ENCODE results near the gene APC.
"Not testable (repeated sequence)": the region's sequence is repeated elsewhere in the genome, so short reads cannot be mapped to it uniquely, and the experiment has no call there.

Gene APC

DNA sequence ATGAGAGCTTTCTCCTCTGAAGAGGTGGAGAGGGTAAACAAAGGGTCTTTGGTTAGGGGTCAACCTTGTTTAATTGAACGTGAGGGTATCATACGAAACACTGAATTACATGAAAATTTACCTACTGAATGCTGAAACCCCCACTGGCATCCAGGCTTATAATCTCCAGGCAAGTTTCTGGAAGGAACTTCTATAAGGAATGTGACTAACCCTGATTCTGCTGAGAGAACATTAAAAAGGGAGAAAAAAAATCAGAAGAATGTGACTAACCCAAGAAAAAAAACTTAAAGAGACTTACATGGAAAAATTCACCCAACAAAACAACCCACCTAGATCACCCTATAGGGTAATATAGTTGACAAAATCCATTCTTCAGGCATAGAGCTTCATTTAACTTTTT is 55.5 kb downstream of the APC start:
- DNase-seq, result no peak

DNA sequence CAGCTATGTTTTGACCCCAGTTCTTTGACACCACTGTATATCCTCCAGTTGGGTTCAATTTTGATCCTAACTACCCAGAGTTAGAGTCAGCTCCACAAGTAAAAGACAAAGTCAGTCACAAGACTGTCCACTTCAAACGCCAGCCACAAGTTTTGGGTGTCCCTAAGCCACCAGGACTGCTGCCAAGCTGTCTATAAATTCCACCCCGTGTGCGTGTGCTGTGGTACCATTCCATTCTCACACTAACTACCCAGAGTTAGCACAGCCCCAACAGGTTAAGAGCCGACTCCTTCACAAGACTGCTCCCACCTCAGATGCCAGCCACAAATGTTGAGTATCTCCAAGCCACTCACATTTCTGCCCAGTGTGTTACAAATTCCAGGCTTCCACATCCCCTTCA is 56.7 kb downstream of the APC start:
- DNase-seq, result no peak

DNA sequence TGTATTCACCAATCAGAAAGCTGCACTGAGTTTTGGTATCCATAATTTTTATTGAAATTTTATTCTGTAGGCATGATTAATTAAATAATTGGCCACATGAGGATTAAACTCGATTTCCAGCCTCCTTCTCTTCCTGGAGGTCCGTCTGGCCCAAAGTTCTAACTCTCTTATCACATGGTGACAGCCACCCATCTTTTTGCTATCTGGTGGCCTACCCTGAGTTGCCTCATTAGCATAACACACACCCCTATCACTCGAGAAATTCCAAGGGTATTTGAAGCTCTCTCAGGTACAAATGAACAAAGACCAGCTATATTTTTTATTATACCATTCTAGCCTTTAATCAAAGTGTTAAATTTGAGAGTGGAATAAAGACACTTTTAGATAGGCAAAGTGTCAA is 57.7 kb downstream of the APC start:
- DNase-seq, result no peak

DNA sequence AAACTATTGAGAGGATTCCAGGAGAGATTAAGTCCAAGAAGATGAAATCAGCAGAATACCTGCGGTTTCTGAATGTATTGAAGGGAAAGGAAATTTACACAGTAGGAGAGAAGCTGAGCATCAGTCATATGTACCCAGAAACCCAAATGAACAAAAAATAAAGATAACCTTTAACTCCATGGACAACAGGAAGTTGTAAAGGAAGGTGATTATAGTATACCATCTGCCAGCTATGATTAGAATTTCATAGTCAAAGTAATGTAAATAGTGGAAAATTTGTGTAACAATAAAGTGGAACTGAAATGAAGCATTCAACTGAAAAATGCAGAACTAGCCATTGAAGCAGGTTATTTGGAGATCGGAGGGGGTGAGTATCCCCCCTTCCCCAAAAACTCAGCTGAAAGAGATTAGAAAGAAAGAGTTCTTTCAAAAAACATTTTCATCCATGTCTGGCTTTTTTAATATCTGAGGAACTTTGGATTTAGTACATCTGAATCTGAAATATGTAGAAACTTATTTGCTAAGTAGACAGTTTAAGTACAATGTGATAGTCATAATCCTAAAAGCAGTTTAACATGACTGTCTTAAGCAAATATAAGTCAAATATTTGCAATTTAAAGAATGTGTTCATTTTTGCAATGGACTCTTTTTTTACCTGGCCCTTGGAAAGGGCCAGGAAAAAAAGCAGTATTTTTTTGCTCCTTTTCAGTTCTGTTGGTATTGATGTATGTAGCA is 58.4 kb downstream of the APC start:
- no peak for DNase-seq

DNA sequence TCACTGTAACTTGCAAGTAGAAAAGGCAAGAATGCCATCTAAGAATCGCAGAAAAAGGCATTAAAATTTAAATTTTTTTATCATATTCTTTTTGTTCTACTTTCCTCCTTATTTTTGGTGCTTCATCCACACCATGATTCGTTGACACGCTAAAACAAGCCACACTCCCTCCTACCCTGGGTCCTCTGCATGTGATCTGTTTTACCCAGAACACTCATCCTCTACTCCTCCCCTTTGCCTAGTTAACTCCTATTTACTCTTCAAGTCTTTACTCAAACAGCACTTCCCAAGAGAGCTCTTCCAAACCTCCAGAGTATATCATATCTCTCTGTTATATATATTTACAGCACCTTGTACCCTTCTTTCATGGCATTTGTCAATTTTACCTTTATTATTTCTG is 62.0 kb downstream of the APC start:
- no peak for DNase-seq

DNA sequence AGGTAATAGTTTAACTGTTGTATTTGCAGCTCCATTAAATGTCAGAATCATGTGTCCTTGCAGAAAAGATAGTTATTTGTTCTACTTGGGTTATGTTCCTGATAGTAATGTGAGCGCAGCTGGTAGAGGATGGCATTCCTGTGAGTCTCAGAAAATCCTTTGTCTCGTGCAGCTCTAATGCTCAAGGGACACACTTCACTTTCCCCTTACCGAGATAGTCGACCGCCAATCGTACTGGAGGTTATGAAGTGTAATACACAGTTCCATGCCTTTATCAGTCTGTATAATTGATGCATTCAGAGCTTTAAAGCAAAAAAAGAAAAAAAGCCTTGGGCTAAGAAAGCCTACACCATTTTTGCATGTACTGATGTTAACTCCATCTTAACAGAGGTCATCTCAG is 63.2 kb downstream of the APC start:
- DNase-seq, result no peak

DNA sequence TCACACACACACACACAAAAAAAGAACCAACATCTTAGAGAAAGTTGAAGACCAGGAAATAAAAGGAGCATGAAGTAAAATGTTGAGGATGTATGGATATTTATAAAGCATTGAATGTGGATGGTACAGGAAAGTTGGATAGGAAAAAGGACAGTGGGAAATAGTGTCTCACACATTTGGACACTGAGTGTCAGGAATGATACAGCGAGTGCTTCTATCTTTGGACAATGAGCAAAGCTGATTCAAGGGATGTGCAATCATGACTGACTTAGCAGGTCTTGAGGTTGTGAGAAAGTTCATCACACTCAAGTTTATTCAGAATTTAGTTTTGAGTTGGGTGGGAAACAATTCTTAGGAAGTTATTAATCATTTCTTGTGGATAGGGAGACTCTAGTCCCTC is 73.3 kb downstream of the APC start:
- DNase-seq, result no peak

DNA sequence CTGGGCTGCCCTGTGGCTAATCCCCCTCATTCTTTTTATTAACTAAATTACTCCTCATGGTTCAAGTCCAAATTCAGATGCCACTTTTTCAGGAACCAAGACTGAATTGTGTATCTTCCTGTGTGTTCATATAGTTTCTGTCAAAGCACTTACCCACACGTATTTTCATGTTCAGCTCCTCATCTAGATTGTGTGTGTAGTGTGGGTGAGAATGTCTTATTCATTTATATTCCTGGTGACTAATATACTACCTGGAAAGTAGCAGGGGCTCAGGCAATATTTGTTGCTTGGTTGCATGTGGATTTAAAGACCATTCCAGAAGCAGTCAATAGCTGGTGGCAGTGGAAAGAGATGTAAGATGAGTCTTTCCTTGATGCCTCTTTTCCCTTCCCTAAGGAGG is 74.9 kb downstream of the APC start:
- peak; percentile 2 for DNase-seq

DNA sequence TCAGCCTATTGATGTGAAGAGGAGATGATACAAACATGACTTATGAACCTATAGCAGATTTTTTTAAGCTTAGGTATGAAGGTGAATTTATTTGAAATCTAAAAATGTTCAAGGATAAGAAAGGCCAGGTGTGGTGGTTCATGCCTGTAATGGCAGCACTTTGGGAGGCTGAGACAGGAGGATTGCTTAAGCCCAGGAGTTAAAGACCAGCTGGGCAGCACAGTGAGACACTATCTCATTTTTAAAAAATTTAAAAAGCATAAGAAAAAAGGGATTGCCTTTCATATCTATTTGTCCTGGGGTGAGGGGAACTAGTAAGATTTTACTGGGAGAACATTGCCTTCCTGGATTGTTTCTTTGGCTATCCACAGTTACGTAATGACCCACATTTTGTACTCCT is 82.6 kb downstream of the APC start:
- no peak for DNase-seq

DNA sequence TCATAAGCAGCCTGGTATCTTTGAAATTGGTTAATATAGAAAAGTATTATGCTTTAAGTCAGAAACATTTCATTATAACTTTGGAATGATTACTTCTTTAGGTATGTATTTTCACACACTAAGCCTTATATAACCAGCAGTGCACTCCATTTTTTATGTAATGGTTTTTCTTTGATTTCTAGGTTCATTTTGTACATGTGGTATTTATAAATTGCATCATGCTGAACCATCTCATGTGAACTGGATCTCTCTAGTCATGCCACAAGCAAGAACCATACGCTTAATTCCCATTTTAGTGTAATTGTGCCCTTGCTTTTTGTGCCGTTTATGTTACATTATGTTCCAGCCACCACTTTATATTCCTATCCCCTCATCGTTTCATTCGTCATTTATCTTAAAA is 84.8 kb downstream of the APC start:
- DNase-seq, result no peak

DNA sequence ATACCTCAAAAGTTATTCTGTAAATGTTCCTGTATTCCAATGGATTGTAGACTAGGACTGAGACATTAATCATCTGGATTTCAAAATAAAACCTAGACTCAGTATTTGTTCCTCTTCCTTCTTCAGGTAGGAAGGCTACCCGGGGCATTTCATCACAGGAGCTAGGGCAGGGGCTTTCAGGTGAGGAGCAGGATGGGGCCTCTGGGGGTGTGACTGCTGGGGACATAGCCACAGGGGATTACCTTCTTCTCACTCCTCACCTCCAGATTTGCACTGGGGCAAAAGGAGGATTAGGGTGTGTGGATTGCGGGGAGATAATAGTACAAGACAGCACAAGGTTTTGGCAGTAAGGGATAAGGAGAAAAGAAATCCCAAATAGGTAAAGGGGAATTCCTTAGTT is 85.5 kb downstream of the APC start:
- no peak for DNase-seq

DNA sequence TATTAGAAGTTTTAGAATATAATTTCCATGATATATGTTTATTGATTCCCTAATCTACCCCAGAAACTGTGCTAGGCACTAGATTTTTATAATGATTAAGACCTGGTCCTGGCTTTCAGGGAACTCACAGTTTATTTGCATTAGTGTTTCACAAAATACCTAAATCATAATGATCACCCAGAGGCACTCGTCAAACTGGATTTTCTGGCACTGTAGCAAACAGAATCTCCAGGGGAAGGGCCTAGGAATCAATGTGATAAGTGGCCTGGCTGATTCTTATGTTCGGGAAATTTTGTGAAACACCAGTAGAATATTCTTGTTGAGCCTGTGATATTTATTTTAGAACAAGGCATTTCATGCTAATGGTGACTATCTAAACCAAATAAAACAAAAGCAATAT is 86.0 kb downstream of the APC start:
- no peak for DNase-seq

DNA sequence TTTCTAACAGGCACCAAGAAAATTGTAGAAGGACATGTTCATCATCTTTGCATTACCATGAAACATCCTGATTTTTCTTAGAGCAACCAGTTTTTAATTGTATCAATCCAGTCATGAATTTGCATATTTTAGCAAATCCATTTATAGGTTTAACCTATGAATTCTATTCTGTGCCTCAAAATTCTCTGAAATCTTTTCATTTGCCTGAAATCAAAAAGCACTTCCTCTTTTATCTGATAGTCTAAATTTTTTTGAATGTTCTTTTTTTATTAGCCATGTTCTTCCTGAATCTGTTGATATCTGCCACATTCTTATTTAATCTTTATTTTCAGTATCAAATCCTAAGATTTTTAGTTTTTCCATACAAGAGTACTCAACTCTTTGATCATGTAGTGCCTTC is 86.5 kb downstream of the APC start:
- no peak for DNase-seq

DNA sequence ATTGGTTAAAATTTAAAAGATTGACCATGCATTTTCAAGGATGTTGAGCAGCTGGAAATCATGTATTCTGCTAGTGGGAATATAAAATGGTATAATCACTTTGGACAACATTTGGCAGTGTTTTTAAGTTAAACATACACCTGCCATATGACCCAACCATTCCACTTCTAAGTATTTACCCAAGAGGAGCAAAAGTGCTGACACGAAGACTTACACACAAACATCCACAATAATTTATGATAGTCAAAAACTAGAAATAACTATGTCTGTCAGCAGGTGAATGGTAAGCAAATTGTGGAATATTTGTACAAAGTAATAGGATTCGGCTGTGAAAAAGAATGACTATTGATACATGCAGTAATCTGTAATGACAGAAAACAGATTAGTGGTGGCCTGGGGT is 92.7 kb downstream of the APC start:
- no peak for DNase-seq

DNA sequence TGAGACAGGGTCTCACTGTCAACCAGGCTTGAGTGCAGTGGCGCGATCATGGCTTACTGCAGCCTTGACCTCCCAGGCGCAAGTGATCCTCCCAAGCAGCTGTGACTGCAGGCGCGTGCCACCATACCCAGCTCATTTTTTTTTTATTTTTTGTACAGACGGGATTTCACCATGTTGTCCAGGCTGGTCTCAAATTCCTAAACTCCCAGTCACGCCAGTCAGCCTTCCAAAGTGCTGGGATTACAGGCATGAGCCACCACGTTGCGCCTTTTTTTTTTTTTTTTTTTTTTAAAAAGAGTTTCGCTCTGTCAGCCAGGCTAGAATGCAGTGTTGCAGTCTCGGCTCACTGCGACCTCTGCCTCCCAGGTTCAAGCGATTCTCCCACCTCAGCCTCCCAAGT is 96.3 kb downstream of the APC start:
- DNase-seq, result no peak

DNA sequence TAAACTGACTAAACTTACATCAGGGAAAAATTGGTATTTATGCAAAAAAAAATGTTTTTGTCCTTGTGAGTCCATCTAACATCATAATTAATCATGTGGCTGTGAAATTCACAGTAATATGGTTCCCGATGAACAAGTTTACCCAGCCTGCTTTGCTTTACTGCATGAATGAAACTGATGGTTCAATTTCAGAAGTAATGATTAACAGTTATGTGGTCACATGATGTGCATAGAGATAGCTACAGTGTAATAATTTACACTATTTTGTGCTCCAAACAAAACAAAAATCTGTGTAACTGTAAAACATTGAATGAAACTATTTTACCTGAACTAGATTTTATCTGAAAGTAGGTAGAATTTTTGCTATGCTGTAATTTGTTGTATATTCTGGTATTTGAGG is 106.8 kb downstream of the APC start:
- DNase-seq, result no peak

DNA sequence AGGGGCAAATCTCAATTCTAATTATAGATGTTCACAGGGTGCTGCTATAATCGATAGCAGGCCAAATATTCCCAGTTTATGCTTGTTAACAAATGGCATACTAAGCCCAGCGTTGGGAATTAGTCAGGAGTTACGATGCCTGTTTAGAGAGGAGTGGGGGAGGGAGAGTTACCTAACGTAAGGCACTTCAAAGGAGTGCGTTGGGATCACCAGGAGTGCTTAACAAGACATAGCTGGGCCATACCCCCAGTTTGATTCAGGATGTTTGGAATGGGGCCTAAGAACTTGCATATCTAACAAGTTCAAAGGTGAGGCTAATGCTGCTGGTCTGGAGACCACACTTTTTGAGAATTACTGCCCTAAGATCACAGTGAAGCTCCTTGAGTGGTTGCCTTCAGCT is 108.9 kb downstream of the APC start:
- no peak for DNase-seq

DNA sequence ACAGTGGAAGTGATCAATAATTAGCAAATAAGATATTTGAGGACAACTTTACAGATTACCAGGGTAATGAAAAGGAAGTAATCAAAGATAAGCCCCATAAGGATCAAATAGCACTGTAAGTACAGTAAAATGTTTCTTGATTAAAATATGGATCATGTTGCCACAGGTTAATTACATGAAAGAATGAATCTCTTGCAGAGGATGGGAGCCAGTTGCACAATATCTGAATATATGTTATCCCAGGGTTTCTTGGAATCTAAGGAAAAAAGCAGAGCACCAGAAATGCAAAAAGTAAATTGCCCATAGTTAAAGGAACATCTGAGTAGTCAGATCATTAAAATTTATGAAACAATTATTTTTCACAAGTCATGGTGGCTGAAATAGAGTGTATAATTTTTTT is 109.6 kb downstream of the APC start:
- no peak for DNase-seq

DNA sequence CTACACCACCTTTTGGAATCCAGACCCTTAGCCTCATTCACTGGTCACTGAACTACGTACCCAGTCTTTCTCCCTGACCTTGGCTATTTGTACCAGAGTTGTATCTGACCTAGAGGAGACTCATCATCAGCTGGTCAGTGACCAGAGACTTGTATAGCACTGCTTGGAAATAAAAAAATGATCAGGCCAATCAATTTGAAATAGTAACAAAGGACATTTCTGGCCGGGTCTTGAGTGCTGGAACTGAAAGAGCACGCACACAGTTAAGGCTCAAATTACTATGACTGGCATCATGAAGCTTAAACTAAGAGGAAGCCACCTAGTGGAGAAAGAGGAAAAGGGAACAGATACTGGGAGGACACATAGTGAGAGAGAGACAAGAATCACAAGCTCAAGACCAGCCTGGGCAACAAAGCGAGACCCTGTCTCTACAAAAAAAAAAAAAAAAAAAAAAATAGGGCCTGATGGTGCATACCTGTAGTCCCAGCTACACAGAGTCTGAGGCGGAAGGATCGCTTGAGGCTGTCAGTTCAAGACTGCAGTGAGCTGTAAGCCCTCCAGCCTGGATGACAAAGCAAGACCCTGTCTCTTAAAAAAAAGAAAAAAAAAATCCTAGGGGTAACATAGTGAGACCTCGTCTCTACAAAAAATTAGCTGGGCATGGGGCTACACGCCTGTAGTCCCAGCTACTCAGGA is 110.6 kb downstream of the APC start:
- peak; percentile 75 for DNase-seq

DNA sequence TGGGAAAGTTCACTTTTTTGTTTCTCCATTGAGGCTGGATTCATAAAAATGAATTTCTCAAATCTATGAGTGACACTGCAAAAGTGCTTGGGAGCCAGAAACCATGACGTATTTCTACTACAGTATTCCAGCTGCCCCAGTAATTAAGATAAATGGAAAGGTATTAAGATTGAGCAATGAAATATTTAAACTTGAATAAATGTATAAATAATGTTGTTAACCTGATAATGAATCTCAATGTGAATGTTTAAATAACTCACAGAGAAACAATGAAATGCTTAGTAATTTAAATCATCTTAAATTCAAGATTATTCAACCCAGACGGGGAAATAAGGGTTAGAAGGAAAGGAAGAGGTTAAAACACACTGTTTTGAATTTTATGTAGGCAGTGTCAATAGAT is 112.2 kb downstream of the APC start:
- no peak for DNase-seq

DNA sequence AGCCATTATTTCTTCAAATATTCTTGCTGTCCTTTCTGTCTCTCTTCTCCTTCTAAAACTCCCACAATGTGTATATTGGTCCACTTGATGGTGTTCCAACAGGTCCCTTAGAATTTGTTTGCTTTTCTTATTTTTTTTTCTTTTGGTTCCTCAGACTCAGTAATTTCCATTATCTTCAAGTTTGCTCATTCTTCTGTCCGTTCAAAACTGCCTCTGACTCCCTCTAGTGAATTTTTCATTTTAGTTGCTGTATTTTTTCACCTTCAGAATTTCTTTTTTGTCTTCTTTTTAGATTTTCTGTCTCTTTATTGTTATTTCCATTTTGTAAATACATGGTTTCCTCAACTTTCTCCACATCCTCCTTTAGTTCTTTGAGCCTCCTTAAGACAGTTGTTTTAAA is 117.0 kb downstream of the APC start:
- DNase-seq, result no peak

DNA sequence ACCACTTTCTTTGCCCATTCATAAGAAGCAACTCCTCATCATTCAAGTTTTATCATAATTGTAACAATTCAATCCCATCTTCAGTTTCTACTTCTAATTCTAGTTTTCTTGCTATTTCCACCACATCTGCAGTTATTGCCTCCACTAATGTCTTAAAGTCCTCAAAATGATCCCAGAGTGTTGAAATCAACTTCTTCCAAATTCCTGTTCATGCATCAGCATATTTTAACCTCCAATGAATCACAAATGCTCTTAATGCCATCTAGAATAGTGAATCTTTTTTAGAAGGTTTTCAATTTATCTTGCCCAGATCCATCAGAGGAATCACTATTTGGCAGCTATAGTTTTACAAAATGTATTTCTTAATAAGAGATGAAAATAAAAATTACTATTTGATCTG is 120.2 kb downstream of the APC start:
- no peak for DNase-seq

DNA sequence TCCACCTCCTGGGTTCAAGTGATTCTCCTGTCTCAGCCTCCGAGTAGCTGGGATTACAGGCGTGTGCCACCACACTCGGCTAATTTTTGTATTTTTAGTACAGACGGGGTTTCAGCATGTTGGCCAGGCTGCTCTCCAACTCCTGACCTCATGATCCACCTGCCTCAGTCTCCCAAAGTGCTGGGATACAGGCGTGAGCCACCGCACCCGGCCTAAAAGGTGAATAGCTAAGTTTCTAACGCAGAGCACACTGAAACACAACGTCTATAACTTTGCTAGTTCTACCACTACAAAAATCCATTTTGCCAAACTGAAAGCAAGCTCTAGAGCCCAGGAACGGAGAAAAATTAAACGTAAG is 122.9 kb downstream of the APC start:
- DNase-seq, result not testable (repeated sequence)

DNA sequence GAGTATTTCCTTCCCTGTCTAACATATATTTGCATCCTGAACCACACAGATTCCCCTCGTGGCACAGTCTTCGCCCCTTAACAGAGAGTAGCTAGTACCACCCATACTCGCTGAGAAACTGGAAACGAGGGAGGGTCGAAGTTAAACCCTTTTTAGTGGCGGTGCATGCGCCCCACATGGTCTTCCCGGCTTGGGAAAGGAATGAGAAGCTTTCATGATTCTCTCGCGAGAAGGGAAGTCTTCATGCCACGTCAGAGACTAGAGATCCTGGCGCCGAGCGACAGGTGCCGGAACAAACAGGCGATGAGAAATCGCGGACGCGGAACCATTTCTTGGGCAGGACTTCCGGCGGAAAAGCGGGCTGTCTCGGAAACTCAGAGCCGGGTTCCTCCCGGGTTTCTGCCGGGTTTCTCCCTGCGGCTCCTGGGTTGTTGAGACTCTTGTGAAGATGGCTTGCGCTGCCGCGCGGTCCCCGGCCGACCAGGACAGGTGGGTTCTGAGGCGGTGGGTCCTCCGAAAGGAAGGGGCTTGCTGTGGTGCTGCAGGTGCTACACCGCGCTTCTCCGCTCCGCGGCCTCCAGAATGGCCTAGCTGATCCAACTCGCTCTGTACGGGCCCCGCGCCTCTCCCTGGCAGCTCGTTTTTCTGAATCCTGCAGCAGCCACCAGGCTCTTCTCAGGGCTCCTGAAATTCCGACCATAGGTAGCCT is 123.4 kb downstream of the APC start, which contains the start of gene SRP19:
SRP19 (plus strand) TSS at position 359 of the 709 bp plus-strand sequence; CDS start at position 449, 90 bp downstream.
- DNase-seq, result peak; percentile 96
